ENCODE data around the gene ALS2.

DNA sequence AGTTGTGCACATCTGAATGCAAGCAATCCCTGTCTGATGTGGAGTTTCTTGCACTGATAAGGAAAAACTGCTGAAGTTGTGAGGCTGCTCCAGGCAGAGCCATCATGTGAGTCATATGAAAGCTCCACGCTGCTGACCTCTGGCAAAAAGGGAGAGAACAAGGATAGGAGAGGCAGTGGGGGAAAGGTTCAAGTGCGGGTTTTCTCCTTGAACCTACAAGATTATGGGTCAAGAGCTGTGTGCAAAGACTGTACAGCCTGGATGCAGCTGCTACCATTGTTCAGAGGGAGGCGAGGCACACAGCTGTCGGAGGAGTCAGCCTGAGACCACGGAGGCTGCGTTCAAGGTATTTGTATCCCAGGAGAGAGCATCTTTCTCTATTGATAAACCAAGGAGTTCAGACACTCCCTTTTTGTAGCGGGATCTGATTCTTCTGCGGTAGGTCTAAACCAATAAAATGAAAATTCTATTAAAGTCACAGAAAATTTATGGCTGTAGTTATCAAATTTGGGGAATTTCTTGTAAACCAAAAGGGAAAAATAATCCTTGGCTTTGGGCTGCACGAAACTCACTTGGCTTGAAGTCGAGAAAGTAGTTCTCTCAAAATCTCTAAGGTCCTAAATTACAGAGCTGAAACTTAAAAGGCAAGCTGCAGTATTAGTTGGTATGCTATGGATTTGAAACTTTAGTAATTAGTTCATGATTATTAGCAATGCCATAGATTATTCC, 25.9 kb upstream of the ALS2 start, which contains the start of gene CDK15:
- no peak for TF ChIP-seq CTCF (IDR thresholded peaks at IDR 0.05; ENCODE audit: insufficient read depth, low read depth, low read length)
- TF ChIP-seq EZH2 (IDR thresholded peaks at IDR 0.05; ENCODE audit: insufficient read depth, low read length) = no peak
